OCI-LY3 (cell line): Measurements from ENCODE around the gene FITM1.

ENCODE experiments used
- H2AFZ ChIP-seq: fragments of 200-600, 300-600 bp; shearing (Covaris generic); 2 replicates; pipeline ENCODE4 v1.6.0; 2014; ENCODE audit warnings: antibody characterized with exemption, low read depth, low read length
- H3K27ac ChIP-seq: fragments of 200-600, 300-600 bp; sonication (generic); 2 replicates; pipeline ENCODE4 v1.5.1; 2014; ENCODE audit warnings: mild to moderate bottlenecking, low read length, moderate library complexity, mixed read lengths
- H3K27me3 ChIP-seq: fragments of 200-600, 300-600 bp; sonication (generic); 2 replicates; pipeline ENCODE4 v1.6.1; 2014; ENCODE audit warnings: low read depth, low read length, mixed read lengths
- H3K36me3 ChIP-seq: fragments of 200-600, 300-600 bp; sonication (generic); replicated peaks from 2 replicates; pipeline ENCODE3; 2014; ENCODE audit warnings: low read depth, low read length, mixed read lengths
- H3K4me1 ChIP-seq: fragments of 300-600, 200-600 bp; sonication (generic); 2 replicates; pipeline ENCODE4 v1.6.1; 2014; ENCODE audit warnings: low read length, mixed read lengths
- H3K4me2 ChIP-seq: fragments of 200-600, 300-600 bp; sonication (generic); 2 replicates; pipeline ENCODE4 v1.6.1; 2014; ENCODE audit warnings: low read length, mixed read lengths
- H3K4me3 ChIP-seq: fragments of 300-600, 200-600 bp; sonication (generic); 2 replicates; pipeline ENCODE4 v1.5.1; 2014; ENCODE audit warnings: antibody characterized with exemption, mild to moderate bottlenecking, low read length, moderate library complexity
- H3K79me2 ChIP-seq: fragments of 300-600, 200-600 bp; shearing (Covaris generic); 2 replicates; pipeline ENCODE4 v1.6.1; 2014; ENCODE audit warnings: mild to moderate bottlenecking, low read length, mixed read lengths
- H3K9ac ChIP-seq: fragments of 300-600, 200-600 bp; shearing (Covaris generic); 2 replicates; pipeline ENCODE4 v1.6.0; 2014; ENCODE audit warnings: mild to moderate bottlenecking, low read length, moderate library complexity
- H3K9me3 ChIP-seq: fragments of 200-600, 300-600 bp; shearing (Covaris generic); 2 replicates; pipeline ENCODE4 v1.6.1; 2014; ENCODE audit warnings: low read length, mixed read lengths; ENCODE audit not compliant: insufficient read depth
- H4K20me1 ChIP-seq: fragments of 200-600, 300-600 bp; sonication (generic); 2 replicates; pipeline ENCODE4 v1.6.1; 2016; ENCODE audit warnings: low read length, mixed read lengths; ENCODE audit not compliant: insufficient read depth
- EZH2phosphoT487 ChIP-seq: fragments of 200-600 bp; shearing (Covaris generic); IDR thresholded peaks from 2 replicates; pipeline ENCODE4 v1.6.1; 2018; ENCODE audit warnings: antibody characterized with exemption, mixed run types, low read depth
- TF ChIP-seq, protein P1 (sequence below): fragments of 200-600, 300-600 bp; sonication (generic); IDR thresholded peaks from 2 replicates; pipeline ENCODE4 v1.5.1; 2014; ENCODE audit warnings: antibody characterized with exemption, low read length, low read depth

Gene FITM1

DNA sequence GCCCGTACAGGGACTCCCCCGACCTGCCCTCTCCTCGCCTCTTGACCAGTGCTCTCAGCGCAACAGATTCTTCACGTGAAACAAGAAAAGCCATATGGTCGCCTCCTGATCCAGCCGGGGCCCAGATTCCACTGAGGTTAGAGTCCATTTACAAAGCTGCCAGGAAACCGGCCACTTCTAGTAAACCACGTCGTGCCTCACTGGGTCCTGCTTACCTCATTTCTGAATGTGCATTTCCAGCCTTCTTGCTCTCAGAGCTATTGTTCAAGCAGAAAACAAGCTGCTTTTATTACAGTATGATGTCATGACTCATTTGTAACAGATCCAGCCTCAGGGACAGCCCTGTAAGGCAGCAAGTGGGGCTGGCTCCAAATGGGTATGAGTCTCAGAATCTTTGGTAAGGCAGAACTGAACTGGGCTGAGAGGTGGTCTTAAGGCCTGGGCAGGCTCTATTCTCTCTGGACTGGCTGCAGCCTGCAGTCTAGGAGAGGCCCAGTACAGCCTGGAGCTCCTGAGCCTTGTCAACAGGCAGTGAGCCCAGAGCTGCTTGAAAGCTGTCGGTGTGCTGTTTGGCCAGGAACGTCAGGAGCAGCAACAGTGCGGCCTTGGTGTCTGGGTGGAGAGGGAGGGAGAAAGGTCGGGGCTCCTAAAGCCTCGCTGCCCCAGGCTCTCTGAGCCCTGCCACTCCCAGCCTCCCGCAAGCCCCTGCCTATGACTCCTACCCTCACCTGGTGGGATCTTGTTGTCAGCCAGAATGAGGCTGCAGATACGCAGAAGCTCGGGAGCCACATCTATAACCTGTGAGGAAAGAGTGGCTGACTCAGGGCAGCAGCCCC, 49.7 kb downstream of the FITM1 start:
- no peaks in the 10 kb centered on the region for H3K4me1 ChIP-seq
- no peaks in the 10 kb centered on the region for H3K9me3 ChIP-seq
- no peak overlapping the region for H3K4me3 ChIP-seq
- H3K9ac ChIP-seq: no peak overlapping the region
- H3K27ac ChIP-seq: no peak overlapping the region
- no peaks in the 10 kb centered on the region for H3K79me2 ChIP-seq
- H3K36me3 ChIP-seq: peaks cover 59% of the 10 kb centered on the region
- no peaks in the 10 kb centered on the region for H4K20me1 ChIP-seq
- no peak overlapping the region for H2AFZ ChIP-seq
- TF ChIP-seq, protein P1, sequence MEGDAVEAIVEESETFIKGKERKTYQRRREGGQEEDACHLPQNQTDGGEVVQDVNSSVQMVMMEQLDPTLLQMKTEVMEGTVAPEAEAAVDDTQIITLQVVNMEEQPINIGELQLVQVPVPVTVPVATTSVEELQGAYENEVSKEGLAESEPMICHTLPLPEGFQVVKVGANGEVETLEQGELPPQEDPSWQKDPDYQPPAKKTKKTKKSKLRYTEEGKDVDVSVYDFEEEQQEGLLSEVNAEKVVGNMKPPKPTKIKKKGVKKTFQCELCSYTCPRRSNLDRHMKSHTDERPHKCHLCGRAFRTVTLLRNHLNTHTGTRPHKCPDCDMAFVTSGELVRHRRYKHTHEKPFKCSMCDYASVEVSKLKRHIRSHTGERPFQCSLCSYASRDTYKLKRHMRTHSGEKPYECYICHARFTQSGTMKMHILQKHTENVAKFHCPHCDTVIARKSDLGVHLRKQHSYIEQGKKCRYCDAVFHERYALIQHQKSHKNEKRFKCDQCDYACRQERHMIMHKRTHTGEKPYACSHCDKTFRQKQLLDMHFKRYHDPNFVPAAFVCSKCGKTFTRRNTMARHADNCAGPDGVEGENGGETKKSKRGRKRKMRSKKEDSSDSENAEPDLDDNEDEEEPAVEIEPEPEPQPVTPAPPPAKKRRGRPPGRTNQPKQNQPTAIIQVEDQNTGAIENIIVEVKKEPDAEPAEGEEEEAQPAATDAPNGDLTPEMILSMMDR: no peak
- no peak for TF ChIP-seq EZH2phosphoT487
- H3K27me3 ChIP-seq: no peaks in the 10 kb centered on the region
- H3K4me2 ChIP-seq: no peak overlapping the region

DNA sequence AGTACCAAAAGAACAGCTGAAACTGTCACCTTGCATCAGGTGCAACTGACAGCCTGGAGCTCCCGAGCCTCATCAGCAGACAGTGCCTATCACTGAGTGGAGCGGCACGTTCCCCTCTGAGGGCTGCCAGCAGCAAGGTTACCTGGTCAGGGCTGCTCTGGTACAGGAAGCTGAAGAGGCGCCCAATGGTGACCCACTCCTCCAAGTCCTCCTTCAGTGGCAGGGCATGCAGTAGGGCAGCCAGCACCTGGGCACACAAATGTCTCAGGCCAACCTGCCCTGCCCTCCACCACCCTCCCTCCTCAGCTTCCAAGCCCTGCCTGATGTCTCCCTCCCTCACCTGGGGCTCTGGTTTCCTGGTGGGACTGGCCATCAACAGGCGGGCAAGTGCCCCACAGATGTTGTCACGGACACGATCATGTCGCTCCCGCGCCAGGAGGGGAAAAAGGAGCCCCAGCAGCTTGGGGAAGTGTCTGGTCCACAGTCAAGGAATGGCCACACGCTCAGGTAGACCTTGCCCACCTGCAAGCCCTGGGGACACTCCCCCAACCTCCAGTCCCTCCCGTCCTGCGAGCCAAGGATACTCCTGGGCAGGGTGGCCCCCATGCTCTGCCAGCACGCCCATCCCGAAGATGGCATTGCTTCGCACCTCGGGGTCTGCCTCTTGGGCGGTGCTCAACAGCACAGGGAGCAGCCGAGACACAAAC, 51.1 kb downstream of the FITM1 start:
- Histone ChIP-seq H3K79me2 (peaks cover 5% of the 10 kb centered on the region; the same call in 1 of the 2 replicates), H3K4me3 (no peak overlapping the region), H3K27ac (no peak overlapping the region), H3K27me3 (no peaks in the 10 kb centered on the region), H3K4me1 (no peaks in the 10 kb centered on the region), H3K36me3 (peaks cover 71% of the 10 kb centered on the region), H2AFZ (no peak overlapping the region), H3K4me2 (no peak overlapping the region), H4K20me1 (no peaks in the 10 kb centered on the region), H3K9me3 (no peaks in the 10 kb centered on the region), H3K9ac (no peak overlapping the region)
- TF ChIP-seq, protein P1: no peak
- TF ChIP-seq EZH2phosphoT487: no peak
